K562 (cell line): ENCODE measurements around the gene LMAN2. TPM values are rescaled to one million over a fixed set of nuclear protein-coding genes. Genes with fewer than 3 reads are reported as not detected.

Experiments used
- CXXC5 ChIP-seq: fragments of 250-450 bp; sonication (Bioruptor Pico); IDR thresholded peaks from 2 replicates; pipeline ENCODE4 v1.8.0; 2022; ENCODE audit warnings: inconsistent platforms, mild to moderate bottlenecking, moderate library complexity
- HDAC3 ChIP-seq: fragments of 450-650 bp; IDR thresholded peaks from 2 replicates; pipeline ENCODE4 v1.6.1; 2018; ENCODE audit warnings: borderline replicate concordance, mild to moderate bottlenecking, moderate library complexity; ENCODE audit not compliant: partially characterized antibody
- KDM5B ChIP-seq: fragments of 200-600 bp; sonication (generic); IDR thresholded peaks from 2 replicates; pipeline ENCODE4 v1.6.1; 2012; ENCODE audit warnings: low read depth, mild to moderate bottlenecking, moderate library complexity, low read length, control low read depth, inconsistent platforms; ENCODE audit not compliant: insufficient replicate concordance
- MLX ChIP-seq, 2 experiments: fragments of 450-650 bp in 1 of 2; sonication (generic) in 1 of 2; formaldehyde crosslinking; conservative IDR thresholded peaks; 2 replicates each; pipeline versions ENCODE4 v1.4.0 to v1.8.1; 2020 to 2022; ENCODE audit warnings: mild to moderate bottlenecking in 1 of 2, missing genetic modification reagents in 1 of 2
- REST ChIP-seq, 2 experiments: fragments of 450-650 bp; formaldehyde crosslinking in 1 of 2; IDR thresholded peaks; 2 replicates each; pipeline versions ENCODE4 v1.4.0 to v1.6.1; 2014 to 2020; ENCODE audit warnings: mild to moderate bottlenecking in 2 of 2, borderline replicate concordance in 1 of 2, low read depth in 1 of 2
- SIN3A ChIP-seq, 2 experiments: fragments of 150-350 bp in 1 of 2; IDR thresholded peaks; 2 replicates each; pipeline ENCODE4 v1.6.1; 2011 to 2016; ENCODE audit warnings: borderline replicate concordance in 2 of 2, low read depth in 2 of 2, low read length in 2 of 2, mild to moderate bottlenecking in 2 of 2, moderate library complexity in 2 of 2; ENCODE audit not compliant: control insufficient read depth in 1 of 2
- TAL1 ChIP-seq: fragments of 450-650 bp; IDR thresholded peaks from 2 replicates; pipeline ENCODE4 v1.6.1; 2016; ENCODE audit warnings: mild to moderate bottlenecking
- ZNF175 ChIP-seq: fragments of 200-800 bp; sonication (Bioruptor generic); IDR thresholded peaks from 2 replicates; pipeline ENCODE4 v1.6.1; 2016; ENCODE audit warnings: low read depth, mild to moderate bottlenecking, missing genetic modification characterization, missing compliant biosample characterization
- ZNF232 ChIP-seq: sonication (generic); formaldehyde crosslinking; IDR thresholded peaks from 2 replicates; pipeline ENCODE4 v1.8.0; 2022; ENCODE audit warnings: mild to moderate bottlenecking, missing genetic modification reagents
- ZNF311 ChIP-seq: fragments of 250-450 bp; sonication (Bioruptor Pico); IDR thresholded peaks from 2 replicates; pipeline ENCODE4 v1.4.0; 2020; ENCODE audit warnings: mild to moderate bottlenecking, moderate library complexity
- ZNF41 ChIP-seq: fragments of 250-450 bp; sonication (Bioruptor Pico); conservative IDR thresholded peaks from 2 replicates; pipeline ENCODE4 v1.4.0; 2020; ENCODE audit warnings: mild to moderate bottlenecking
- ZNF431 ChIP-seq: sonication (generic); formaldehyde crosslinking; IDR thresholded peaks from 2 replicates; pipeline ENCODE4 v1.8.0; 2022; ENCODE audit warnings: mild to moderate bottlenecking, missing genetic modification reagents
- ZNF507 ChIP-seq: conservative IDR thresholded peaks from 2 replicates; pipeline ENCODE4 v1.6.1; 2017; ENCODE audit warnings: missing genetic modification characterization, missing compliant biosample characterization
- ZNF583 ChIP-seq: fragments of 250-450 bp; sonication (Bioruptor Pico); IDR thresholded peaks from 2 replicates; pipeline ENCODE4 v1.4.0; 2020
- ZNF695 ChIP-seq: fragments of 450-650 bp; formaldehyde crosslinking; IDR thresholded peaks from 2 replicates; pipeline ENCODE4 v1.4.0; 2020; ENCODE audit warnings: mild to moderate bottlenecking, moderate library complexity
- ZNF764 ChIP-seq: fragments of 250-450 bp; sonication (Bioruptor Pico); IDR thresholded peaks from 2 replicates; pipeline ENCODE4 v1.4.0; 2020; ENCODE audit warnings: low read depth, mild to moderate bottlenecking, moderate library complexity
- ZNF766 ChIP-seq: fragments of 200-800 bp; sonication (Bioruptor generic); conservative IDR thresholded peaks from 2 replicates; pipeline ENCODE4 v1.6.1; 2016; ENCODE audit warnings: missing genetic modification characterization, missing compliant biosample characterization
- polyA plus RNA-seq, 8 experiments: library from polyadenylated mRNA; depleted of rRNA in 4 of 8; stranded (reverse) in 5 of 8; unstranded in 3 of 8; fragments of >200 nt; fragmentation: Nextera tagmentation in 2 of 8; fragmentation: Illumina TruSeq in 1 of 8; extraction: Ambion mirVana in 2 of 8; extraction: Trizol in 1 of 8; gene quantifications; 2 replicates each; pipeline versions ENCODE4 v1.2.1 to v1.2.3, GENCODE V29; 2011 to 2014; ENCODE audit warnings: inconsistent platforms in 1 of 8, missing spikeins in 1 of 8
- total RNA-seq, 7 experiments: library from RNA; depleted of rRNA in 6 of 7; stranded (reverse); fragments of >200 nt in 6 of 7; fragmentation: Illumina TruSeq in 2 of 7; extraction: Trizol in 2 of 7; gene quantifications; 2 replicates each; pipeline versions ENCODE4 v1.2.1 to v1.2.3, GENCODE V29; 2011 to 2021; ENCODE audit warnings: low replicate concordance in 1 of 7

LMAN2 gene
- total and polyA plus RNA-seq, 9 of the 15 experiments (the other 6 are each of a cell fraction or from before 2014, with no cell fraction given), result 2.7 to 254 (median 136) TPM

GRCh38 chr5:177367323-177367848 lies 15.9 kb upstream of the LMAN2 start (continued):
- TF ChIP-seq HDAC3 (no peak), ZNF583 (peak; percentile 76; the same call in 1 of the 2 replicates), ZNF507 (tag) (no peak), SIN3A (IDR thresholded peaks at IDR 0.05; ENCODE audit: borderline replicate concordance in 2 of 2, control insufficient read depth in 1 of 2, low read depth in 2 of 2, low read length in 2 of 2) (peak in 1 of 2 experiments; percentile 4; a peak in 1 of 4 replicates), ZNF431 (peak; percentile 75), ZNF175 (CRISPR knock-in tag) (0 out of 2 replicates have a peak, but pooled peaks have one; percentile 63), MLX (CRISPR knock-in tag; conservative IDR thresholded peaks at IDR 0.05) (peak in 1 of 2 experiments; percentile 97; a peak in 2 of 4 replicates), KDM5B (peak; percentile 40), REST (IDR thresholded peaks at IDR 0.05; ENCODE audit: borderline replicate concordance) (no peak; the same call in 1 of the 2 replicates), REST (CRISPR knock-in tag; IDR thresholded peaks at IDR 0.05; ENCODE audit: low read depth) (peak; percentile 52; the same call in 1 of the 2 replicates), ZNF764 (CRISPR knock-in tag) (no peak), TAL1 (no peak), ZNF766 (CRISPR knock-in tag) (no peak), ZNF41 (CRISPR knock-in tag) (0 out of 2 replicates have a peak, but pooled peaks have one; percentile 26), ZNF232 (0 out of 2 replicates have a peak, but pooled peaks have one; percentile 17), CXXC5 (CRISPR knock-in tag) (peak; percentile 94), ZNF695 (CRISPR knock-in tag) (peak; percentile 86; the same call in 1 of the 2 replicates), ZNF311 (CRISPR knock-in tag) (0 out of 2 replicates have a peak, but pooled peaks have one; percentile 56)
